Adrenal gland (tissue), 5 donors: ENCODE results near the gene GDF7.

Experiments
- POLR2A ChIP-seq, 2 donors: fragments of 450-650 bp; IDR thresholded peaks; one replicate each; pipeline ENCODE4 v1.6.1; 2017; ENCODE audit warnings: antibody characterized with exemption in 2 of 2, mild to moderate bottlenecking in 2 of 2, moderate library complexity in 1 of 2
- TF ChIP-seq, protein P1 (sequence below), 6 experiments: fragments of 450-650 bp in 4 of 6; fragments of 200-600 bp in 2 of 6; sonication (generic) in 1 of 6; IDR thresholded peaks; 1 replicate in 5 of 6; 2 replicates in 1 of 6; pipeline versions ENCODE4 v1.5.1 to v1.8.0; 2016 to 2021; ENCODE audit warnings: antibody characterized with exemption in 6 of 6, mild to moderate bottlenecking in 2 of 6, moderate library complexity in 1 of 6
- donor health status: DM: no; HTN: no; CAD: no.

DNA sequence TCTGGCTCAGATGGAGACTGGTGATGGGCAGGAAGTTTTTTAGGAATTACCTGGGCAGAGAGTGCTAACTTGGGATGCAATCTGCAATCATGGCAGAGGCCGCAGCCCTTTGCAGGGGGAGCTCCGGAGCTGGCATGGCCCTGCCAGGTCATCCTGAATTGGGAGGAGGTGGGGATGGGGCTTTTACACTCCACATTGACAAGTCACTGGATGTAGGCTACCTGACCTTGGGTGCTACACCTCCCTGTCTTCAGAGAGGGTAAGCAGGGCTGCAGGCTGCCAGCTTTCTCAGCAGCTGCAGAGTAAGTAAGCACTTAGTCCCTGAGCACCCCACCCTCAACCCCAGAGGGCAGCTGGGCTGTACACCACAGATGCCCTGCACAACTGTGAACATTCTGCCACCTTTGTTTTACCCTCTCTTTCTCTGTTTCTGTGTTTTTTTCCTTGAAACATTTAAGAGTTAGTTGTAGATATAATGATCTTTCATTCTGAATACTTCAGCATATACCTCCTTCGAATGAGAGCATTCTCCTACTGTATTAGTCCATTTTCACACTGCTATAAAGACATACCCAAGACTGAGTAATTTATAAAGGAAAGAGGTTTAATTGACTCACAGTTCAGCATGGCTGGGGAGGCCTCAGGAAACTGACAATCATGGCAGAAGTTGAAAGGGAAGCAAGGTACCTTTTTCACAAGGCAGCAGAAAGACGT, 9.3 kb upstream of the GDF7 start:
- TF ChIP-seq, protein P1, sequence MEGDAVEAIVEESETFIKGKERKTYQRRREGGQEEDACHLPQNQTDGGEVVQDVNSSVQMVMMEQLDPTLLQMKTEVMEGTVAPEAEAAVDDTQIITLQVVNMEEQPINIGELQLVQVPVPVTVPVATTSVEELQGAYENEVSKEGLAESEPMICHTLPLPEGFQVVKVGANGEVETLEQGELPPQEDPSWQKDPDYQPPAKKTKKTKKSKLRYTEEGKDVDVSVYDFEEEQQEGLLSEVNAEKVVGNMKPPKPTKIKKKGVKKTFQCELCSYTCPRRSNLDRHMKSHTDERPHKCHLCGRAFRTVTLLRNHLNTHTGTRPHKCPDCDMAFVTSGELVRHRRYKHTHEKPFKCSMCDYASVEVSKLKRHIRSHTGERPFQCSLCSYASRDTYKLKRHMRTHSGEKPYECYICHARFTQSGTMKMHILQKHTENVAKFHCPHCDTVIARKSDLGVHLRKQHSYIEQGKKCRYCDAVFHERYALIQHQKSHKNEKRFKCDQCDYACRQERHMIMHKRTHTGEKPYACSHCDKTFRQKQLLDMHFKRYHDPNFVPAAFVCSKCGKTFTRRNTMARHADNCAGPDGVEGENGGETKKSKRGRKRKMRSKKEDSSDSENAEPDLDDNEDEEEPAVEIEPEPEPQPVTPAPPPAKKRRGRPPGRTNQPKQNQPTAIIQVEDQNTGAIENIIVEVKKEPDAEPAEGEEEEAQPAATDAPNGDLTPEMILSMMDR (IDR thresholded peaks at IDR 0.05) = no peak
- no peak for TF ChIP-seq POLR2A (IDR thresholded peaks at IDR 0.05)
